ENCODE results near the gene SLC8A2. TPM values are rescaled to one million over a fixed set of nuclear protein-coding genes. Genes with fewer than 3 reads are reported as not detected.

The SLC8A2 gene
- total RNA-seq, 5 donors from 2014 or later (not counting 1 experiment from before 2014, with no cell fraction given), result not detected

DNA sequence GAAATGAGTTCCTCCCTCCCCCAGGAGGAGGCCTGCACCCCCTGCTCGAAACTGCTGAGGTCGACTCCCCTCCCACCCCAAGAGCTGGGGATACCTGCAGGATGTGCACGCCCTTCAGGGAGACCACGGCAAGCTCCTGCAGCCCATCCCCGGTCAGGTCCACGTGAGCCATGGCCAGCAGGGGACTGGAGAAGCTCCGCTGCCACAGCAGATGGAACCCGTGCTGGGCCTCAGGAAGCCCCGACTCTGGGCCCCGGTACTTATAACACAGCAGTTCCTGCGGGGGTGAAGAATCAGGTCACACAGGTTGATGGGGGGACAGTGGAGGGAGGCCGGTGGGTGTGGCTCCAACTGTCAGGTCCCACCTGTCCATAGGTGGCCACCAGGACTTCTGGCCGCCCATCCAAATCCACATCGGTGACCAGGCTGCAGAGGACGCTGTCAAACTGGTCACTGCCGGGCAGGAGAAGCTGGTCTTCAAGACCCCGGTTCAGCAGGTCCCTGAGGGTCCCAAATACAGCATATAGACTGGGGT is 4.8 kb upstream of the SLC8A2 start:
- DNase-seq, result no peak
- no peak overlapping the region for H3K4me3 Mint-ChIP-seq
- no peak for ATAC-seq (replicated peaks in 1 of 4)
- 83% methylated on average over 15 of the region's 17 CpGs for WGBS (ENCODE audit: insufficient coverage)
- peaks cover 5% of the 10 kb centered on the region for H3K36me3 Mint-ChIP-seq
- H3K36me3 ChIP-seq (ENCODE audit: control insufficient read depth in 2 of 2, extremely low read depth in 1 of 2, insufficient read depth in 1 of 2, low read length in 1 of 2), result no peaks in the 10 kb centered on the region
- no peak overlapping the region for H3K4me3 ChIP-seq (ENCODE audit: control insufficient read depth in 1 of 2, extremely low read depth in 1 of 2, low read length in 1 of 2)
- CTCF ChIA-PET, result interaction anchor here in 1 of 2 donors (0.7 kb wide), 1 partner anchor 142 kb away, joined by 3 read pairs; no protein-coding TSS in a partner anchor
- peaks cover 0 to 5% (median 3%) of the 10 kb centered on the region in 3 donors for H3K4me1 Mint-ChIP-seq
- H3K27me3 ChIP-seq (replicated peaks in 1 of 2; ENCODE audit: control insufficient read depth in 2 of 2, extremely low read depth in 1 of 2, insufficient read depth in 2 of 2, low read length in 1 of 2), result peaks cover 0 to 25% of the 10 kb centered on the region in 2 experiments
- H3K27me3 Mint-ChIP-seq, result peaks cover 4 to 24% of the 10 kb centered on the region in 2 donors
- H3K27ac ChIP-seq (ENCODE audit: low read length), result no peak overlapping the region
- H3K4me1 ChIP-seq (ENCODE audit: control insufficient read depth in 1 of 2, extremely low read depth in 1 of 2, insufficient read depth in 2 of 2, low read length in 2 of 2), result peaks cover 2 to 9% of the 10 kb centered on the region in 2 experiments
- no peaks in the 10 kb centered on the region for H3K9me3 Mint-ChIP-seq
- H3K9me3 ChIP-seq, result no peaks in the 10 kb centered on the region
- no peak overlapping the region for H3K27ac Mint-ChIP-seq
- POLR2A ChIA-PET, result interaction anchor here in 1 of 2 donors (0.6 kb wide), 1 partner anchor 845 kb away, joined by 3 read pairs; a partner anchor contains a TSS

DNA sequence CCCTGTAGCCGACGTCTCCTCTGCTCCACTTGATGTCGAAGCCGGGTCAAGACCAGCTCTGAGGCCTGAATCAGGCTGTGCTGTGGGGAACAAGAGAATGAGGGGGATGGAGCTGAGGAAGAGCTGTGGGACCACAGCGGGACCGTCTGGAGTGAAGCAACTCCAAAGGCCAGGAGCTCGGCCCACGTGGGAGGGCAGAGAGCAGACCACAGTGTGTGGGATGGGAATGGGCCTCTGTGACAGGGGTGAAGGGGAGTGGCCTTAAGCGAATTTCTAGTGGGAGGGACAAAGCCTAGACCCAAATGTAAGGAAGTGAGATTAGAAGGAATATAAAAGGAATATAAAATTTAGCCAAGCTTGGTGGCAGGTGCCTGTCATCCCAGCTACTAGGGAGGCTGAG is 3.8 kb upstream of the SLC8A2 start:
- WGBS (ENCODE audit: insufficient coverage), result 91% methylated on average over 9 of the region's 9 CpGs
- Histone ChIP-seq H3K36me3 (ENCODE audit: control insufficient read depth in 2 of 2, extremely low read depth in 1 of 2, insufficient read depth in 1 of 2, low read length in 1 of 2) (no peaks in the 10 kb centered on the region), H3K9me3 (no peaks in the 10 kb centered on the region), H3K4me3 (ENCODE audit: control insufficient read depth in 1 of 2, extremely low read depth in 1 of 2, low read length in 1 of 2) (no peak overlapping the region), H3K27me3 (replicated peaks in 1 of 2; ENCODE audit: control insufficient read depth in 2 of 2, extremely low read depth in 1 of 2, insufficient read depth in 2 of 2, low read length in 1 of 2) (peaks cover 0 to 36% of the 10 kb centered on the region in 2 experiments), H3K4me1 (ENCODE audit: control insufficient read depth in 1 of 2, extremely low read depth in 1 of 2, insufficient read depth in 2 of 2, low read length in 2 of 2) (peaks cover 2 to 17% of the 10 kb centered on the region in 2 experiments), H3K27ac (ENCODE audit: low read length) (no peak overlapping the region)
- Mint-ChIP-seq H3K27ac (no peak overlapping the region), H3K9me3 (no peaks in the 10 kb centered on the region), H3K4me3 (no peak overlapping the region), H3K27me3 (peaks cover 14 to 33% of the 10 kb centered on the region in 2 donors), H3K4me1 (peaks cover 6 to 10% (median 10%) of the 10 kb centered on the region in 3 donors), H3K36me3 (peaks cover 5% of the 10 kb centered on the region)
- ATAC-seq (replicated peaks in 1 of 4), result no peak
- CTCF ChIA-PET, result interaction anchor here in 1 of 2 donors (0.5 kb wide), 1 partner anchor 173 kb away, joined by 6 read pairs; no protein-coding TSS in a partner anchor
- POLR2A ChIA-PET, result no interaction called here
- DNase-seq, result no peak

DNA sequence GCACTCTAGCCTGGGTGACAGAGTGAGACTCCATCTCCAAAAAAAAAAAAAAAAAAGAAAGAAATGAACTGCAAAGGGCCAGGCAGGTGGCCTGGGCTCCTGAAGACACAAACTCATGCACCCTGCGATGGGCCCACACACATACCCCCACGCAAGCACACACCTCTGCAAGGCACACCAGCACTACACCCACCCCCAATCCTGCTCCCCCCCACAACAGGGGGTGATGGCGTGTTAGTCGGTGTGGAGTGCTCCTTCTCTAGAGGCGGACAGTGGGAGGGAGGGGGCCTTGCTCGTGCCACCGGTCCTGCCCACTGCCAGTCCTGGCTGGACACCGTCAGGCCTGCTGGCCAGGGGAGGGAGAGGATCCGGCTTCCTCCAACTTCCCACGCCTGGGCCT is 1.6 kb upstream of the SLC8A2 start:
- no peaks in the 10 kb centered on the region for H3K36me3 ChIP-seq (ENCODE audit: control insufficient read depth in 2 of 2, extremely low read depth in 1 of 2, insufficient read depth in 1 of 2, low read length in 1 of 2)
- no peaks in the 10 kb centered on the region for H3K9me3 ChIP-seq
- WGBS (ENCODE audit: insufficient coverage), result 86% methylated on average over 4 of the region's 10 CpGs
- H3K4me3 ChIP-seq (ENCODE audit: control insufficient read depth in 1 of 2, extremely low read depth in 1 of 2, low read length in 1 of 2), result no peak overlapping the region
- ChIA-PET CTCF (no interaction called here), POLR2A (interaction anchor here (0.6 kb wide), 2 partner anchors 113 to 727 kb away, joined by 3 to 6 read pairs; no protein-coding TSS in a partner anchor)
- Mint-ChIP-seq H3K4me1 (peaks cover 6 to 13% (median 12%) of the 10 kb centered on the region in 3 donors), H3K36me3 (peaks cover 3% of the 10 kb centered on the region), H3K27ac (no peak overlapping the region), H3K9me3 (no peaks in the 10 kb centered on the region), H3K27me3 (peaks cover 27 to 53% of the 10 kb centered on the region in 2 donors), H3K4me3 (no peak overlapping the region)
- peaks cover 2 to 57% of the 10 kb centered on the region in 2 experiments for H3K27me3 ChIP-seq (replicated peaks in 1 of 2; ENCODE audit: control insufficient read depth in 2 of 2, extremely low read depth in 1 of 2, insufficient read depth in 2 of 2, low read length in 1 of 2)
- no peak overlapping the region for H3K27ac ChIP-seq (ENCODE audit: low read length)
- ATAC-seq (replicated peaks in 1 of 4), result no peak
- no peak for DNase-seq
- H3K4me1 ChIP-seq (ENCODE audit: control insufficient read depth in 1 of 2, extremely low read depth in 1 of 2, insufficient read depth in 2 of 2, low read length in 2 of 2), result peaks cover 2 to 17% of the 10 kb centered on the region in 2 experiments

DNA sequence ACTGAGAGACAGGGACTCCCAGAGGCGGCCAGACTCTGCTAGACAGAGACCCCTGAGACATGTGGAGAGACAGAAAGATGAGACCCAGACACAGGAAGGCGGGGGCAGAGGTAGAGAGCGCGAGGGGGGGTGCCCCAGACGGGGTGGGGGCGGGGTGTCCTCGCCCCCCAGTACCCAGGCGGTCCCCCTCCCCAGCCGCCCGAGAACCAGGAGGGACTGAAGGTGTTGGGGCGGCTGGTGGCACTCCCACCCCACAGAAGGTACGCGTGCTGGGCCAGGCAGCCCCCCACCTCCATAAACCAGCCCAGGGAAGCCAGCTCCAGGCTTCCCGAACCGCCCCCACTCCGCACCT is 336 bp downstream of the SLC8A2 start:
- Mint-ChIP-seq H3K36me3 (peaks cover 3% of the 10 kb centered on the region), H3K4me1 (peaks cover 6 to 13% (median 12%) of the 10 kb centered on the region in 3 donors), H3K27ac (peak overlapping the region in 1 of 2 donors; percentile 67), H3K4me3 (peak overlapping the region in 1 of 3 donors; percentile 63), H3K9me3 (no peaks in the 10 kb centered on the region), H3K27me3 (peaks cover 33 to 60% of the 10 kb centered on the region in 2 donors)
- Histone ChIP-seq H3K36me3 (ENCODE audit: control insufficient read depth in 2 of 2, extremely low read depth in 1 of 2, insufficient read depth in 1 of 2, low read length in 1 of 2) (no peaks in the 10 kb centered on the region), H3K4me3 (ENCODE audit: control insufficient read depth in 1 of 2, extremely low read depth in 1 of 2, low read length in 1 of 2) (peak overlapping the region in 1 of 2 donors; percentile 15), H3K27me3 (replicated peaks in 1 of 2; ENCODE audit: control insufficient read depth in 2 of 2, extremely low read depth in 1 of 2, insufficient read depth in 2 of 2, low read length in 1 of 2) (peaks cover 2 to 74% of the 10 kb centered on the region in 2 experiments), H3K9me3 (no peaks in the 10 kb centered on the region), H3K4me1 (ENCODE audit: control insufficient read depth in 1 of 2, extremely low read depth in 1 of 2, insufficient read depth in 2 of 2, low read length in 2 of 2) (peaks cover 2 to 17% of the 10 kb centered on the region in 2 experiments), H3K27ac (ENCODE audit: low read length) (no peak overlapping the region)
- ATAC-seq (replicated peaks in 1 of 4), result peak in 2 of 4 experiments; percentile 21 to 31
- POLR2A ChIA-PET, result no interaction called here
- CTCF ChIA-PET, result no interaction called here
- 7% methylated on average over 2 of the region's 16 CpGs for WGBS (ENCODE audit: insufficient coverage)
- DNase-seq, result no peak

DNA sequence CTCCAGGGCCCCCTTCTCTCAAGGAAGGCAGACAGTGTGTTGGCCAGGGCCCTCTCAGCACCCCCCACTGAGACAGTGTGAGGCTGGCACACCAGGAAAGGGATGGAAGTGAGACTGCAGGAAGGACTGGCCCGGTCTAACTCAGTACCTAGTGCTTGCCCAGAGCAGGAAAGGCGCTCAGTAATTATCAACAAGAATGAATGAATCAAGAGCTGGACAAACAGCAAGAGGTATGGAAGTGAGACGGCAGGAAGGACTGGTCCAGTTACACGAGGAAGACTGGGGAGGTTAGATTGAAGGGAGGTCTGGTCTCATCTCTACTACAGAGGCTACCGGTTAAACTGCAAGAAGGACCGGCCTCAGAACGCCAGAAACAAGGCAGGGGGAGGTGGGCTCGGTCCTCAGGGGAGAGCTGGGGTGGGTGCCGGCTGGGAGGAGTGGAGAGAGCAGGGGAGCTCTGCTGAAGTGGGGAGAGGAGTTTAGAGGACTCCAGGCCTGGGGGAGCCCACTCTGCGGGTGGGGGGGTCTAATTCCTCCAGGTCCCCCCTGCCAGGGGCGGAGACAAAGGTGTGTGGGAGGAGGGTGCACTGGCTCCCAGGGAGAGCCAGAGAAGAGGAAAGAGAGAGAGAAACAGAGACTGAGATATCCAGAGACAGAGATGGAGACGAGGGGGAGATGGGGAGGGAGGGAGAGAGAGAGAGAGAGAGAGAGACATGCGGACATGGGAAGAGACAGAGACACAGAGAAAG is 1.1 kb downstream of the SLC8A2 start:
- H3K4me3 Mint-ChIP-seq, result peak overlapping the region in 1 of 3 donors; percentile 63
- Histone ChIP-seq H3K36me3 (ENCODE audit: control insufficient read depth in 2 of 2, extremely low read depth in 1 of 2, insufficient read depth in 1 of 2, low read length in 1 of 2) (no peaks in the 10 kb centered on the region), H3K27me3 (replicated peaks in 1 of 2; ENCODE audit: control insufficient read depth in 2 of 2, extremely low read depth in 1 of 2, insufficient read depth in 2 of 2, low read length in 1 of 2) (peaks cover 2 to 81% of the 10 kb centered on the region in 2 experiments), H3K4me3 (ENCODE audit: control insufficient read depth in 1 of 2, extremely low read depth in 1 of 2, low read length in 1 of 2) (no peak overlapping the region), H3K9me3 (no peaks in the 10 kb centered on the region), H3K27ac (ENCODE audit: low read length) (no peak overlapping the region), H3K4me1 (ENCODE audit: control insufficient read depth in 1 of 2, extremely low read depth in 1 of 2, insufficient read depth in 2 of 2, low read length in 2 of 2) (peaks cover 2 to 17% of the 10 kb centered on the region in 2 experiments)
- H3K27me3 Mint-ChIP-seq, result peaks cover 33 to 65% of the 10 kb centered on the region in 2 donors
- POLR2A ChIA-PET, result no interaction called here
- H3K36me3 Mint-ChIP-seq, result peaks cover 3% of the 10 kb centered on the region
- CTCF ChIA-PET, result no interaction called here
- peak overlapping the region in 1 of 2 donors; percentile 67 for H3K27ac Mint-ChIP-seq
- peaks cover 6 to 13% (median 12%) of the 10 kb centered on the region in 3 donors for H3K4me1 Mint-ChIP-seq
- no peaks in the 10 kb centered on the region for H3K9me3 Mint-ChIP-seq
- 29% methylated on average over 13 of the region's 13 CpGs for WGBS (ENCODE audit: insufficient coverage)
- DNase-seq, result no peak
- ATAC-seq (replicated peaks in 1 of 4), result no peak

DNA sequence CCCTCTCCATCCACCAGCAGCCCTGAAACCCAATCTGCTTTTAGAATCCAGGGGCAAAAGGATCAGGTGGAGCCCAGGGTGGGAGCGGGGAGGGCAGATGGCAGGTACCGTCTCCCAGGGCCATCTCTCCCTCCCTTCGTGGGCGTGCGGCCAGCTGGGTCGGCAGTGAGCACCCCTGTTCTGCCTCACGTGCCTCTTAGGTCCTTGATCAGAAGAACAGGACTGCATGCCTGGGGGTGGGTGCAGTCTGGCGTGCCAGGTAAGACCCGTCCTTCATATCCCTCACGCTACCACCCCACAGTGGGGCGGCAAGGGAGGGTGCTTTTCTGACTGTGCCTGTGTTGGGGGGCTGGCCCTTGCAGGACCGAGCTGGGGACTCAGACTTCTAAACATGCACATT is 2.0 kb downstream of the SLC8A2 start:
- Histone ChIP-seq H3K27me3 (replicated peaks in 1 of 2; ENCODE audit: control insufficient read depth in 2 of 2, extremely low read depth in 1 of 2, insufficient read depth in 2 of 2, low read length in 1 of 2) (peaks cover 2 to 85% of the 10 kb centered on the region in 2 experiments), H3K4me1 (ENCODE audit: control insufficient read depth in 1 of 2, extremely low read depth in 1 of 2, insufficient read depth in 2 of 2, low read length in 2 of 2) (peaks cover 2 to 17% of the 10 kb centered on the region in 2 experiments), H3K9me3 (no peaks in the 10 kb centered on the region), H3K4me3 (ENCODE audit: control insufficient read depth in 1 of 2, extremely low read depth in 1 of 2, low read length in 1 of 2) (no peak overlapping the region), H3K27ac (ENCODE audit: low read length) (no peak overlapping the region), H3K36me3 (ENCODE audit: control insufficient read depth in 2 of 2, extremely low read depth in 1 of 2, insufficient read depth in 1 of 2, low read length in 1 of 2) (no peaks in the 10 kb centered on the region)
- H3K4me3 Mint-ChIP-seq, result no peak overlapping the region
- DNase-seq, result no peak
- ATAC-seq (replicated peaks in 1 of 4), result no peak
- no peak overlapping the region for H3K27ac Mint-ChIP-seq
- POLR2A ChIA-PET, result no interaction called here
- 19% methylated on average over 4 of the region's 12 CpGs for WGBS (ENCODE audit: insufficient coverage)
- peaks cover 29 to 67% of the 10 kb centered on the region in 2 donors for H3K27me3 Mint-ChIP-seq
- H3K9me3 Mint-ChIP-seq, result no peaks in the 10 kb centered on the region
- H3K4me1 Mint-ChIP-seq, result peaks cover 6 to 13% (median 12%) of the 10 kb centered on the region in 3 donors
- CTCF ChIA-PET, result no interaction called here
- no peaks in the 10 kb centered on the region for H3K36me3 Mint-ChIP-seq
